ENCODE results near the gene ODAD4. TPM values are rescaled to one million over a fixed set of nuclear protein-coding genes. Genes with fewer than 3 reads are reported as not detected.

Gene ODAD4
- total RNA-seq, 1 donor from 2014 or later = 1.7 TPM

- Histone ChIP-seq H3K27ac (no peak overlapping the region), H3K4me3 (no peak overlapping the region), H3K4me1 (peaks cover 25% of the 10 kb centered on the region), H3K27me3 (no peaks in the 10 kb centered on the region), H3K9me3 (no peaks in the 10 kb centered on the region), H3K36me3 (peaks cover 0 to 41% of the 10 kb centered on the region in 2 donors)
- no peak for DNase-seq (ENCODE audit: extremely low spot score in 2 of 2)
- no peak for TF ChIP-seq CTCF (IDR thresholded peaks at IDR 0.05)
- no peak for TF ChIP-seq POLR2AphosphoS5 (IDR thresholded peaks at IDR 0.05; ENCODE audit: insufficient read depth in 1 of 2, low read depth in 1 of 2)
- TF ChIP-seq POLR2A (IDR thresholded peaks at IDR 0.05) = no peak
- intact Hi-C loops (cut with DNase I) = no loop called here
Observed at GRCh38 chr17:41912925-41913324, 17.5 kb upstream of the ODAD4 start.

- intact Hi-C loops (cut with DNase I) = no loop called here
- Histone ChIP-seq H3K9me3 (no peaks in the 10 kb centered on the region), H3K4me3 (no peak overlapping the region), H3K4me1 (peaks cover 27% of the 10 kb centered on the region), H3K27ac (no peak overlapping the region), H3K27me3 (no peaks in the 10 kb centered on the region), H3K36me3 (peaks cover 0 to 37% of the 10 kb centered on the region in 2 donors)
- TF ChIP-seq POLR2AphosphoS5 (IDR thresholded peaks at IDR 0.05; ENCODE audit: insufficient read depth in 1 of 2, low read depth in 1 of 2) = no peak
- TF ChIP-seq POLR2A (IDR thresholded peaks at IDR 0.05) = no peak
- TF ChIP-seq CTCF (IDR thresholded peaks at IDR 0.05) = no peak
- no peak for DNase-seq (ENCODE audit: extremely low spot score in 2 of 2)
Observed at GRCh38 chr17:41913798-41914197, 16.6 kb upstream of the ODAD4 start.

GRCh38 chr17:41914358-41914766 is 16.1 kb upstream of the ODAD4 start:
- H3K36me3 ChIP-seq = peaks cover 0 to 32% of the 10 kb centered on the region in 2 donors
- H3K4me3 ChIP-seq = no peak overlapping the region
- H3K27me3 ChIP-seq = no peaks in the 10 kb centered on the region
- intact Hi-C loops (cut with DNase I) = no loop called here
- TF ChIP-seq CTCF (IDR thresholded peaks at IDR 0.05) = no peak
- TF ChIP-seq POLR2A (IDR thresholded peaks at IDR 0.05) = no peak
- no peak for TF ChIP-seq POLR2AphosphoS5 (IDR thresholded peaks at IDR 0.05; ENCODE audit: insufficient read depth in 1 of 2, low read depth in 1 of 2)
- peaks cover 29% of the 10 kb centered on the region for H3K4me1 ChIP-seq
- no peaks in the 10 kb centered on the region for H3K9me3 ChIP-seq
- DNase-seq (ENCODE audit: extremely low spot score in 2 of 2) = no peak
- no peak overlapping the region for H3K27ac ChIP-seq

GRCh38 chr17:41915020-41915419 is 15.4 kb upstream of the ODAD4 start:
- Histone ChIP-seq H3K9me3 (no peaks in the 10 kb centered on the region), H3K4me1 (peaks cover 35% of the 10 kb centered on the region), H3K27ac (no peak overlapping the region), H3K4me3 (no peak overlapping the region), H3K27me3 (no peaks in the 10 kb centered on the region), H3K36me3 (peaks cover 0 to 25% of the 10 kb centered on the region in 2 donors)
- TF ChIP-seq POLR2A (IDR thresholded peaks at IDR 0.05) = no peak
- intact Hi-C loops (cut with DNase I) = no loop called here
- no peak for DNase-seq (ENCODE audit: extremely low spot score in 2 of 2)

GRCh38 chr17:41915566-41915965 is 14.9 kb upstream of the ODAD4 start:
- no peak for TF ChIP-seq CTCF (IDR thresholded peaks at IDR 0.05)
- TF ChIP-seq POLR2A (IDR thresholded peaks at IDR 0.05) = no peak
- H3K4me3 ChIP-seq = no peak overlapping the region
- no peaks in the 10 kb centered on the region for H3K27me3 ChIP-seq
- intact Hi-C loops (cut with DNase I) = no loop called here
- no peak for DNase-seq (ENCODE audit: extremely low spot score in 2 of 2)
- no peak overlapping the region for H3K27ac ChIP-seq
- peaks cover 36% of the 10 kb centered on the region for H3K4me1 ChIP-seq
- H3K36me3 ChIP-seq = peaks cover 0 to 20% of the 10 kb centered on the region in 2 donors
- H3K9me3 ChIP-seq = no peaks in the 10 kb centered on the region

- Histone ChIP-seq H3K4me3 (peak overlapping the region in 1 of 2 donors; percentile 85), H3K27ac (peak overlapping the region; percentile 89)
Observed at GRCh38 chr17:41917192-41917591, 13.2 kb upstream of the ODAD4 start.

More at GRCh38 chr17:41917192-41917591, 13.2 kb upstream of the ODAD4 start:
- TF ChIP-seq POLR2AphosphoS5 (IDR thresholded peaks at IDR 0.05; ENCODE audit: insufficient read depth in 1 of 2, low read depth in 1 of 2) (no peak), POLR2A (IDR thresholded peaks at IDR 0.05) (no peak), CTCF (IDR thresholded peaks at IDR 0.05) (no peak)
- no peaks in the 10 kb centered on the region for H3K9me3 ChIP-seq
- DNase-seq (ENCODE audit: extremely low spot score in 2 of 2) = no peak
- intact Hi-C loops (cut with DNase I) = no loop called here
- peaks cover 36% of the 10 kb centered on the region for H3K4me1 ChIP-seq
- H3K27me3 ChIP-seq = no peaks in the 10 kb centered on the region
- H3K36me3 ChIP-seq = peaks cover 0 to 3% of the 10 kb centered on the region in 2 donors
